Panc1 (cell line): ENCODE results near the gene CDK2AP2. TPM values are rescaled to one million over a fixed set of nuclear protein-coding genes. Genes with fewer than 3 reads are reported as not detected.

ENCODE experiments used
- ATAC-seq: fragments of 200-7000 bp; cut with Tn5 transposase; 2 replicates; pipeline ENCODE4 v1.9.1; 2020; ENCODE audit warnings: mild to moderate bottlenecking, moderate library complexity
- BruUV-seq: library from RNA; stranded (reverse); fragments of 400-500 nt; replicated peaks from 2 replicates; lab custom pipeline; 2021; lab: Mats Ljungman, UMichigan
- CTCF ChIA-PET: fragments of 300-600 bp; sonication (Branson Sonifier 250); formaldehyde crosslinking; loops from one replicate; lab custom pipeline; 2022; ENCODE audit warnings: antibody characterized with exemption; lab: Charles Lee
- POLR2A ChIA-PET: fragments of 300-600 bp; sonication (Branson Sonifier 250); formaldehyde crosslinking; loops from one replicate; lab custom pipeline; 2022; ENCODE audit warnings: antibody characterized with exemption; lab: Charles Lee
- DNase-seq: peaks from one replicate; pipeline ENCODE4 v3.0.0-alpha.2; 2010; ENCODE audit warnings: low read depth, low spot score
- H3K27ac ChIP-seq: 2 replicates; pipeline ENCODE4 v1.5.1; 2011; ENCODE audit warnings: mild to moderate bottlenecking, low read length, inconsistent platforms
- H3K27me3 ChIP-seq: fragments of 200-500 bp; sonication (Bioruptor generic); 2 replicates; pipeline ENCODE4 v1.6.0; 2014; ENCODE audit warnings: low read length, inconsistent platforms; ENCODE audit not compliant: control insufficient read depth, insufficient read depth
- H3K36me3 ChIP-seq: fragments of 200-500 bp; sonication (Bioruptor generic); 2 replicates; pipeline ENCODE4 v1.5.1; 2014; ENCODE audit warnings: inconsistent platforms, mild to moderate bottlenecking, low read length, moderate library complexity; ENCODE audit not compliant: control insufficient read depth, insufficient read depth
- H3K4me1 ChIP-seq: 2 replicates; pipeline ENCODE4 v1.5.1; 2011; ENCODE audit warnings: inconsistent platforms, mild to moderate bottlenecking, low read length, moderate library complexity; ENCODE audit not compliant: control insufficient read depth, insufficient read depth
- H3K4me3 ChIP-seq, 2 experiments: 2 replicates each; pipeline ENCODE4 v1.5.1; 2011 to 2012; ENCODE audit warnings: low read depth in 2 of 2, low read length in 2 of 2, mild to moderate bottlenecking in 2 of 2, inconsistent platforms in 1 of 2, moderate library complexity in 1 of 2
- H3K9me3 ChIP-seq: fragments of 200-500 bp; sonication (Bioruptor generic); 2 replicates; pipeline ENCODE4 v1.5.1; 2014; ENCODE audit warnings: low read depth, mild to moderate bottlenecking, inconsistent platforms, low read length, moderate library complexity; ENCODE audit not compliant: control insufficient read depth, insufficient read depth
- CTCF ChIP-seq: fragments of 450-650 bp; IDR thresholded peaks from 2 replicates; pipeline ENCODE4 v1.5.1; 2017; ENCODE audit warnings: mild to moderate bottlenecking
- POLR2AphosphoS5 ChIP-seq: IDR thresholded peaks from 2 replicates; pipeline ENCODE4 v1.6.1; 2012; ENCODE audit warnings: mild to moderate bottlenecking, low read depth, low read length, moderate library complexity
- REST ChIP-seq, 2 experiments: IDR thresholded peaks; 2 replicates each; pipeline ENCODE4 v1.6.1; 2011 to 2012; ENCODE audit warnings: low read depth in 2 of 2, control low read depth in 1 of 2, low read length in 1 of 2, mild to moderate bottlenecking in 1 of 2, moderate library complexity in 1 of 2; ENCODE audit not compliant: insufficient read depth in 1 of 2
- SIN3A ChIP-seq: IDR thresholded peaks from 2 replicates; pipeline ENCODE4 v1.6.1; 2012; ENCODE audit warnings: low read depth, mild to moderate bottlenecking, low read length, moderate library complexity, borderline replicate concordance; ENCODE audit not compliant: insufficient read depth
- TCF7L2 ChIP-seq: IDR thresholded peaks from 2 replicates; pipeline ENCODE4 v1.6.1; 2011; ENCODE audit warnings: mild to moderate bottlenecking, low read depth, low read length, inconsistent platforms
- in situ Hi-C: cut with HindIII; loops from 2 replicates; pipeline ENCODE4 v1.10.0; 2016; ENCODE audit warnings: low sequenced_read_pairs, low pct_unique_long_range_greater_than_20kb
- intact Hi-C: fragments of 100-400 bp; cut with micrococcal nuclease; formaldehyde crosslinking; loops from one replicate; pipeline ENCODE4 v1.10.0; 2022; ENCODE audit not compliant: unreplicated experiment
- total RNA-seq: library from RNA; stranded (reverse); gene quantifications from one replicate; pipeline ENCODE4 v1.2.1, GENCODE V29; 2021; ENCODE audit not compliant: unreplicated experiment

CDK2AP2 gene
- total RNA-seq, 1 experiment from 2014 or later: 76.1 TPM

GRCh38 chr11:67521924-67522323, 14.0 kb upstream of the CDK2AP2 start:
- TF ChIP-seq CTCF (no peak), SIN3A (no peak), REST (IDR thresholded peaks at IDR 0.05; ENCODE audit: insufficient read depth in 1 of 2, low read depth in 2 of 2, low read length in 1 of 2) (no peak), POLR2AphosphoS5 (no peak), TCF7L2 (no peak)
- intact Hi-C loops (no loop called here), in situ Hi-C loops (no loop called here)
- no TSS peak for BruUV-seq
- H3K4me1 ChIP-seq: peaks cover 3% of the 10 kb centered on the region; the same call in 1 of the 2 replicates
- H3K36me3 ChIP-seq: no peaks in the 10 kb centered on the region
- no peak overlapping the region for H3K4me3 ChIP-seq
- H3K27me3 ChIP-seq: no peaks in the 10 kb centered on the region
- H3K9me3 ChIP-seq: no peaks in the 10 kb centered on the region
- POLR2A ChIA-PET: no interaction called here
- DNase-seq (no peak), ATAC-seq (no peak)
- no peak overlapping the region for H3K27ac ChIP-seq
- CTCF ChIA-PET: no interaction called here

GRCh38 chr11:67520856-67521824, 13.2 kb upstream of the CDK2AP2 start:
- in situ Hi-C loops: no loop called here
- Histone ChIP-seq H3K4me3 (no peak overlapping the region), H3K27me3 (no peaks in the 10 kb centered on the region), H3K9me3 (no peaks in the 10 kb centered on the region), H3K27ac (no peak overlapping the region), H3K36me3 (no peaks in the 10 kb centered on the region), H3K4me1 (peaks cover 3% of the 10 kb centered on the region; the same call in 1 of the 2 replicates)
- TF ChIP-seq SIN3A: no peak
- TF ChIP-seq POLR2AphosphoS5: no peak
- no peak for TF ChIP-seq CTCF
- TF ChIP-seq REST (IDR thresholded peaks at IDR 0.05; ENCODE audit: insufficient read depth in 1 of 2, low read depth in 2 of 2, low read length in 1 of 2): no peak
- no peak for TF ChIP-seq TCF7L2
- BruUV-seq: no TSS peak
- ChIA-PET POLR2A (no interaction called here), CTCF (no interaction called here)
- DNase-seq: no peak
- intact Hi-C loops: no loop called here
- no peak for ATAC-seq
